KMS-11 (cell line): ENCODE measurements around the gene ENG.

ENCODE experiments used
- H2AFZ ChIP-seq: fragments of 200-600 bp; sonication (generic); 2 replicates; pipeline ENCODE4 v1.6.1; 2016; ENCODE audit warnings: antibody characterized with exemption, mixed run types, low read depth
- H3K27ac ChIP-seq: fragments of 200-600 bp; sonication (generic); 2 replicates; pipeline ENCODE4 v1.6.1; 2016; ENCODE audit warnings: mild to moderate bottlenecking, mixed run types
- H3K27me3 ChIP-seq: fragments of 200-600 bp; sonication (generic); 2 replicates; pipeline ENCODE4 v1.6.1; 2017; ENCODE audit warnings: mild to moderate bottlenecking, low read depth, mixed run types, moderate library complexity; ENCODE audit not compliant: insufficient read depth
- H3K36me3 ChIP-seq: fragments of 200-600 bp; sonication (generic); 2 replicates; pipeline ENCODE4 v1.6.1; 2017; ENCODE audit warnings: mild to moderate bottlenecking, mixed run types; ENCODE audit not compliant: insufficient read depth
- H3K4me1 ChIP-seq: fragments of 200-600 bp; sonication (generic); 2 replicates; pipeline ENCODE4 v1.6.1; 2016; ENCODE audit warnings: mild to moderate bottlenecking, low read depth, mixed run types; ENCODE audit not compliant: poor library complexity, severe bottlenecking
- H3K4me2 ChIP-seq: fragments of 200-600 bp; sonication (generic); 2 replicates; pipeline ENCODE4 v1.7.0; 2016; ENCODE audit warnings: mild to moderate bottlenecking, mixed run types
- H3K4me3 ChIP-seq: fragments of 200-600 bp; sonication (generic); IDR thresholded peaks from 2 replicates; pipeline ENCODE4 v1.6.1; 2017; ENCODE audit warnings: low read depth, low read length, mixed read lengths; ENCODE audit not compliant: insufficient read depth
- H3K79me2 ChIP-seq: fragments of 200-600 bp; sonication (generic); 2 replicates; pipeline ENCODE4 v1.6.1; 2016; ENCODE audit warnings: low read depth, mixed run types; ENCODE audit not compliant: insufficient read depth
- H3K9ac ChIP-seq: fragments of 200-600 bp; sonication (generic); 2 replicates; pipeline ENCODE4 v1.6.1; 2016; ENCODE audit warnings: mild to moderate bottlenecking, mixed run types
- H4K20me1 ChIP-seq: fragments of 200-600 bp; sonication (generic); 2 replicates; pipeline ENCODE4 v1.6.1; 2016; ENCODE audit warnings: mild to moderate bottlenecking, mixed run types; ENCODE audit not compliant: insufficient read depth
- TF ChIP-seq, protein P1 (sequence below): fragments of 200-600 bp; sonication (generic); conservative IDR thresholded peaks from 2 replicates; pipeline ENCODE4 v1.6.1; 2017; ENCODE audit warnings: low read depth, mild to moderate bottlenecking, antibody characterized with exemption, low read length, moderate library complexity, mixed read lengths

The ENG gene

DNA sequence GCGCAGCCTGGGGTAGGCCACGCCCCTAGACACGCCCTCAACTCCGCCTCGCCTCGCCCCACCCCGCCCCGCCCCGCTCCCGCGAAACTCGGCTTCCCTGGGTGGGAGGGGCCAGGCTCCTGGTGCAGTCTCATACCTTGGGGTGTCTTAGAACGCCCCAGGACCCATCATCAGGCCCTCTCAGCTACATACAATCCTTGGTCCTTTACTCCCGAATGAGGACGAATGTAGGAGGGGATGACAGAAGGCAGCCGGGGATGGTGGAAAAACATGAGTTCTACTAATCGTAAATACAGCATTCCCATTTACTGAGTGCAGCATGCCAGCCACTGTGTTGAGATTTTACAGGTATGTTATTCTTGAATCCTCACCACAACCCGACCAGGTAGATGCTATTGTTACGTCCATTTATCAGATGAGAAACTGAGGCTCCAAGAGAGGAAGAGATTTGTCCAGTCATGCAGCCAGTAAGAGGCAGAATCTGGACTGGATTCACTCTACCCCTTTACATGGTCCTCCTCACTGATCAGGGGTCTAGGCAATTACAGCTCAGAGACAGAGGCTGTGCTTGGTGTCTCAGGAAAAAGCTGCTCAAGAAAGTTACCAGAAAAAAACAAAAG, 82.8 kb downstream of the ENG start:
- no peak overlapping the region for H3K9ac ChIP-seq
- no peak overlapping the region for H3K4me3 ChIP-seq
- no peaks in the 10 kb centered on the region for H3K36me3 ChIP-seq
- no peaks in the 10 kb centered on the region for H4K20me1 ChIP-seq
- H3K4me1 ChIP-seq = peaks cover 65% of the 10 kb centered on the region
- H3K4me2 ChIP-seq = peak overlapping the region; percentile 43
- H3K27me3 ChIP-seq = no peaks in the 10 kb centered on the region
- H2AFZ ChIP-seq = peak overlapping the region; percentile 27; the same call in 1 of the 2 replicates
- TF ChIP-seq, protein P1, sequence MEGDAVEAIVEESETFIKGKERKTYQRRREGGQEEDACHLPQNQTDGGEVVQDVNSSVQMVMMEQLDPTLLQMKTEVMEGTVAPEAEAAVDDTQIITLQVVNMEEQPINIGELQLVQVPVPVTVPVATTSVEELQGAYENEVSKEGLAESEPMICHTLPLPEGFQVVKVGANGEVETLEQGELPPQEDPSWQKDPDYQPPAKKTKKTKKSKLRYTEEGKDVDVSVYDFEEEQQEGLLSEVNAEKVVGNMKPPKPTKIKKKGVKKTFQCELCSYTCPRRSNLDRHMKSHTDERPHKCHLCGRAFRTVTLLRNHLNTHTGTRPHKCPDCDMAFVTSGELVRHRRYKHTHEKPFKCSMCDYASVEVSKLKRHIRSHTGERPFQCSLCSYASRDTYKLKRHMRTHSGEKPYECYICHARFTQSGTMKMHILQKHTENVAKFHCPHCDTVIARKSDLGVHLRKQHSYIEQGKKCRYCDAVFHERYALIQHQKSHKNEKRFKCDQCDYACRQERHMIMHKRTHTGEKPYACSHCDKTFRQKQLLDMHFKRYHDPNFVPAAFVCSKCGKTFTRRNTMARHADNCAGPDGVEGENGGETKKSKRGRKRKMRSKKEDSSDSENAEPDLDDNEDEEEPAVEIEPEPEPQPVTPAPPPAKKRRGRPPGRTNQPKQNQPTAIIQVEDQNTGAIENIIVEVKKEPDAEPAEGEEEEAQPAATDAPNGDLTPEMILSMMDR = no peak
- peaks cover 17% of the 10 kb centered on the region for H3K79me2 ChIP-seq
- H3K27ac ChIP-seq = peak overlapping the region; percentile 42; the same call in 1 of the 2 replicates

DNA sequence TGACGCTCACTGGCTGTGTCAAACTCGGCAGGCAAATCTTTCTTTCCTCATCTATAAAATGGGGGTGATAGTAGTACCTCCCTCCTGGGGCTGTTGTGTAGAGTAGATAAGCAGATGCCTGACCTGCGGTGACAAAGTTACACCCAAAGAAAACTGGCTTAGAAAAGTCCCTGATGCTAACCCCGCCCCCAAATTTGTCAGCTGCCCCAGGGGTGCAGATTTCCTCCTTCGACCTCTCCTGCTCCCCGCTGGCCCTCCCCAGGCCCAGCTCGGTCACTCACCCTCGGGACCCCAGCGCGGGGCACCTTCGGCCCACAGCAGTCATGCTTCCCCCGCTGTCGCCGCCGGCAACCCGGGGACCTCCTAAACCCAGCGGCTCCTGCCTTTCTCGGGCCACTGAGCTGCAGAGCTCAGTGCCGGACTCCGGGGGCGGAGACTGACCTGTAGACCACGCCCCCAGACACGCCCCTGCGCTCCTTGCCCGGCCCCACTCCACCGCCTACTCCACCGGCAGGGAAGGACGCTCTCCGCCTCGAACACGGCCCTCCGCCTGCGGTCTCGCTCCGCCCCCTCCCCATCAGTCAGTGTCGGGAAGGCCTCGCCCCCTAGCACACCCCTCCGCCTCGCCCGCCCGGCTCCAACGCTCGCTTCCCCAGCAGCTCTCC, 83.4 kb downstream of the ENG start:
- Histone ChIP-seq H3K4me3 (no peak overlapping the region), H3K36me3 (no peaks in the 10 kb centered on the region), H3K9ac (0 out of 2 replicates have a peak overlapping the region, but pooled peaks have one; percentile 14), H3K4me1 (peaks cover 61% of the 10 kb centered on the region), H3K27ac (peak overlapping the region; percentile 51), H2AFZ (peak overlapping the region; percentile 9; the same call in 1 of the 2 replicates), H3K27me3 (no peaks in the 10 kb centered on the region), H4K20me1 (no peaks in the 10 kb centered on the region), H3K4me2 (peak overlapping the region; percentile 71), H3K79me2 (peaks cover 13% of the 10 kb centered on the region; the same call in 1 of the 2 replicates)
- TF ChIP-seq, protein P1 = no peak

DNA sequence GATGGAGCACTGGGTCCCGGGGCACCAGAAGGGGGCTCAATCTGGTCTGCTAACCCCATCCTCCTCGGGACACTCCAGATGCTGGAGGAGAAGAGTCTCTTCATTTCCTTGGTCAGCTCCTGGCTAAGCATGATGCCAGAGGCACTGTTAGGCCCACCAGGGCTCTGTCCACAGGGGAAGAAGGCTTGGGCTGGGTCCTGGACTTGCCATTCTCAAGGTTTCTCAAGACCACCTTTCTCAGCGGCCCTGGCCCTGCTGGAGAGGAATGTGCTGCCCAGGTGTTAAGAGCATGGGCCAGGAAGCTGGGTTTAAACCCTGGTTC, 83.9 kb downstream of the ENG start:
- Histone ChIP-seq H3K36me3 (no peaks in the 10 kb centered on the region), H3K4me2 (peak overlapping the region; percentile 71), H4K20me1 (no peaks in the 10 kb centered on the region), H3K4me3 (no peak overlapping the region), H3K4me1 (peaks cover 56% of the 10 kb centered on the region), H2AFZ (no peak overlapping the region; the same call in 1 of the 2 replicates), H3K79me2 (0 out of 2 replicates have a peak, but pooled peaks cover 10% of the 10 kb centered on the region), H3K27ac (peak overlapping the region; percentile 51), H3K27me3 (no peaks in the 10 kb centered on the region), H3K9ac (0 out of 2 replicates have a peak overlapping the region, but pooled peaks have one; percentile 14)
- TF ChIP-seq, protein P1 = no peak

DNA sequence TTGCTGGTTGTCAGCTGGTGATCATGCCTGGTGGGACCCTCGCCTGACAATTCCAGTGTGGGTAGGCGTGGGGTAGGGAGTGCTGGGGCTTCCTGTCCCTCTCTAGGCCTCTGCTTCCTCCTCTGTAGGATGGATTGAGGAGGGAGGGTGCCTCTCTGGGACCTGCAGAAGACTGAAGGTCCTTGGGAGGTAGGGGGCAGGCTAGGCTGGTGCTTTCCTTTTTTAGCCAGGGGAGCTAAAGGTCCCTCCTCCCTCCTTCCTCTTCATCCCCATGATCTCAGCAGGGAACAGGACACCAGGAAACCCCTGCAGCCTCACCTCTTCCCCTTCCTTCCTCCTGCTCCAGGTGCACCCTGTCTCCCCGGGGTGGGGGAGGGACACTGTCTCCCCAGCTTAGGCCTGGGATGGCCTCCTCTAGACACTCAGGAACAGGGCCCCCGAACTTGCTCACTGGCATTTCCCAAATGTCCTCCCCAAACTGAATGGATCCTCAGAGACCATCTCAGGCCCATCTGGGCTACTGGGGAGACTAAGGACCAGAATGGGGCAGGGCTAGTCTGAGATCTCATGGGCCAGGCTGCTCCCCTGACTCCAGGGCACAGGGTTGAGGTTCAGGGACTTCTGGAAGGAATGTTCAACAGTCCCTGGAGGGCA, 84.4 kb downstream of the ENG start:
- H3K79me2 ChIP-seq = 0 out of 2 replicates have a peak, but pooled peaks cover 6% of the 10 kb centered on the region
- no peaks in the 10 kb centered on the region for H3K27me3 ChIP-seq
- TF ChIP-seq, protein P1 = no peak
- H3K4me3 ChIP-seq = no peak overlapping the region
- H2AFZ ChIP-seq = no peak overlapping the region
- H3K4me1 ChIP-seq = peaks cover 52% of the 10 kb centered on the region
- H4K20me1 ChIP-seq = no peaks in the 10 kb centered on the region
- no peaks in the 10 kb centered on the region for H3K36me3 ChIP-seq
- H3K9ac ChIP-seq = 0 out of 2 replicates have a peak overlapping the region, but pooled peaks have one; percentile 14
- H3K4me2 ChIP-seq = peak overlapping the region; percentile 71
- H3K27ac ChIP-seq = peak overlapping the region; percentile 51
